ENCODE results near the gene DMAC1.

- TF ChIP-seq CTCF (IDR thresholded peaks at IDR 0.05) (no peak), POLR2A (IDR thresholded peaks at IDR 0.05) (no peak)
These were observed 19.2 kb downstream of the DMAC1 start for GRCh38 chr9:7780261-7780988.
